ENCODE measurements around the gene TXN. TPM values are rescaled to one million over a fixed set of nuclear protein-coding genes. Genes with fewer than 3 reads are reported as not detected.

Gene TXN
- total and polyA plus RNA-seq, 10 of the 15 experiments (the other 5 are each of a cell fraction or from before 2014, with no cell fraction given): 309 to 2,304 (median 650) TPM

- DNase-seq (ENCODE audit: low read depth, low spot score) (no peak), FAIRE-seq (no peak), ATAC-seq (no peak)
- Histone ChIP-seq H3K4me1 (ENCODE audit: control insufficient read depth, insufficient read depth, low read length) (no peaks in the 10 kb centered on the region), H3K79me2 (ENCODE audit: control insufficient read depth, insufficient read depth, low read length) (no peaks in the 10 kb centered on the region), H3K27ac (ENCODE audit: control insufficient read depth, insufficient read depth) (no peak overlapping the region), H3K36me3 (ENCODE audit: control insufficient read depth in 2 of 2, insufficient read depth in 2 of 2, low read length in 1 of 2) (no peaks in the 10 kb centered on the region), H2AFZ (ENCODE audit: control insufficient read depth, low read depth, low read length) (no peak overlapping the region), H3K4me2 (ENCODE audit: control insufficient read depth, insufficient read depth) (no peak overlapping the region), H3K9ac (ENCODE audit: control insufficient read depth, insufficient read depth, low read length) (no peak overlapping the region), H3K27me3 (replicated peaks in 1 of 2; ENCODE audit: control insufficient read depth in 2 of 2, insufficient read depth in 2 of 2, low read length in 1 of 2) (no peaks in the 10 kb centered on the region), H4K20me1 (ENCODE audit: control insufficient read depth, insufficient read depth) (no peaks in the 10 kb centered on the region), H3K9me3 (replicated peaks; ENCODE audit: control insufficient read depth, insufficient read depth, low read length) (no peaks in the 10 kb centered on the region), H3K4me3 (no peak overlapping the region)
- ChIA-PET RAD21 (ENCODE audit: unreplicated experiment) (no interaction called here), SMC1A (ENCODE audit: uncharacterized antibody, unreplicated experiment) (no interaction called here), POLR2A (no interaction called here), CTCF (no interaction called here)
- intact Hi-C loops (cut with micrococcal nuclease; ENCODE audit: unreplicated experiment) (no loop called here), in situ Hi-C loops (cut with MboI) (no loop called here)
- TF ChIP-seq POLR2AphosphoS2 (IDR thresholded peaks at IDR 0.05; ENCODE audit: low read depth, low read length) (no peak), NR2C2 (IDR thresholded peaks at IDR 0.05; ENCODE audit: borderline replicate concordance, control insufficient read depth, insufficient read length, low read depth) (no peak), WRNIP1 (IDR thresholded peaks at IDR 0.05; ENCODE audit: borderline replicate concordance, low read depth, low read length) (no peak)
- no TSS peak for BruUV-seq (replicated peaks)
- 42% methylated on average over 3 of the region's 3 CpGs for WGBS (ENCODE audit: insufficient coverage, insufficient replicate concordance, low lambda C conversion rate, missing lambda C conversion rate)
Observed at GRCh38 chr9:110270211-110270995, 14.1 kb upstream of the TXN start.

- 0% methylated on average over 1 of the region's 1 CpG for WGBS (ENCODE audit: insufficient coverage, insufficient replicate concordance, low lambda C conversion rate, missing lambda C conversion rate)
- in situ Hi-C loops (cut with MboI) (no loop called here), intact Hi-C loops (cut with micrococcal nuclease; ENCODE audit: unreplicated experiment) (no loop called here)
- Histone ChIP-seq H2AFZ (ENCODE audit: control insufficient read depth, low read depth, low read length) (no peak overlapping the region), H3K4me3 (no peak overlapping the region), H3K9me3 (replicated peaks; ENCODE audit: control insufficient read depth, insufficient read depth, low read length) (no peaks in the 10 kb centered on the region), H4K20me1 (ENCODE audit: control insufficient read depth, insufficient read depth) (no peaks in the 10 kb centered on the region), H3K9ac (ENCODE audit: control insufficient read depth, insufficient read depth, low read length) (no peak overlapping the region), H3K36me3 (ENCODE audit: control insufficient read depth in 2 of 2, insufficient read depth in 2 of 2, low read length in 1 of 2) (no peaks in the 10 kb centered on the region), H3K27me3 (replicated peaks in 1 of 2; ENCODE audit: control insufficient read depth in 2 of 2, insufficient read depth in 2 of 2, low read length in 1 of 2) (no peaks in the 10 kb centered on the region), H3K4me2 (ENCODE audit: control insufficient read depth, insufficient read depth) (no peak overlapping the region), H3K4me1 (ENCODE audit: control insufficient read depth, insufficient read depth, low read length) (no peaks in the 10 kb centered on the region), H3K27ac (ENCODE audit: control insufficient read depth, insufficient read depth) (no peak overlapping the region), H3K79me2 (ENCODE audit: control insufficient read depth, insufficient read depth, low read length) (no peaks in the 10 kb centered on the region)
- FAIRE-seq (no peak), DNase-seq (ENCODE audit: low read depth, low spot score) (no peak), ATAC-seq (no peak)
- BruUV-seq (replicated peaks): no TSS peak
- ChIA-PET POLR2A (no interaction called here), SMC1A (ENCODE audit: uncharacterized antibody, unreplicated experiment) (no interaction called here), CTCF (no interaction called here), RAD21 (ENCODE audit: unreplicated experiment) (no interaction called here)
- TF ChIP-seq HDAC6 (IDR thresholded peaks at IDR 0.05; ENCODE audit: unreplicated experiment): no peak
- TF ChIP-seq ZNF274 (IDR thresholded peaks at IDR 0.05; ENCODE audit: insufficient read depth, insufficient read length): no peak
- TF ChIP-seq SMARCA5 (IDR thresholded peaks at IDR 0.05): no peak
- TF ChIP-seq SUZ12 (IDR thresholded peaks at IDR 0.05; ENCODE audit: unreplicated experiment): no peak
- TF ChIP-seq RFX5 (IDR thresholded peaks at IDR 0.05; ENCODE audit: low read depth, low read length): no peak
- TF ChIP-seq EED (IDR thresholded peaks at IDR 0.05; ENCODE audit: low read depth): no peak
- no peak for TF ChIP-seq NFXL1 (IDR thresholded peaks at IDR 0.05; ENCODE audit: borderline replicate concordance)
- no peak for TF ChIP-seq ZZZ3 (IDR thresholded peaks at IDR 0.05; ENCODE audit: control insufficient read depth, insufficient read length, low read depth)
- no peak for TF ChIP-seq SMC3 (IDR thresholded peaks at IDR 0.05; ENCODE audit: borderline replicate concordance, low read length)
- TF ChIP-seq SRF (IDR thresholded peaks at IDR 0.05; ENCODE audit: low read depth in 2 of 2, low read length in 2 of 2): no peak
- TF ChIP-seq BCL3 (IDR thresholded peaks at IDR 0.05; ENCODE audit: borderline replicate concordance, insufficient read depth, low read depth, low read length, poor library complexity, severe bottlenecking): no peak
- TF ChIP-seq WRNIP1 (IDR thresholded peaks at IDR 0.05; ENCODE audit: borderline replicate concordance, low read depth, low read length): no peak
Observed at GRCh38 chr9:110266795-110267194, 10.5 kb upstream of the TXN start.
